Liver (tissue), 9 donors: ENCODE results near the gene ASCC1. TPM values are rescaled to one million over a fixed set of nuclear protein-coding genes. Genes with fewer than 3 reads are reported as not detected.

ENCODE experiments used
- DNase-seq: peaks from one replicate; pipeline ENCODE4 v3.0.0-alpha.2; 2017; ENCODE audit warnings: low spot score
- H3K27ac ChIP-seq, 2 donors: one replicate each; pipeline ENCODE4 v1.7.0; 2013; ENCODE audit warnings: inconsistent platforms in 2 of 2, low read length in 2 of 2, control low read depth in 1 of 2, low read depth in 1 of 2, mild to moderate bottlenecking in 1 of 2
- H3K27me3 ChIP-seq, 4 donors: one replicate each; pipeline versions ENCODE4 v1.6.1 to v1.7.0; 2013; ENCODE audit warnings: low read length in 3 of 4, inconsistent platforms in 1 of 4, mild to moderate bottlenecking in 1 of 4, moderate library complexity in 1 of 4; ENCODE audit not compliant: control insufficient read depth in 4 of 4, insufficient read depth in 4 of 4
- H3K36me3 ChIP-seq, 4 donors: one replicate each; pipeline versions ENCODE4 v1.6.1 to v1.7.0; 2013; ENCODE audit warnings: low read length in 3 of 4, mild to moderate bottlenecking in 3 of 4, low read depth in 1 of 4, moderate library complexity in 1 of 4; ENCODE audit not compliant: control insufficient read depth in 4 of 4, insufficient read depth in 3 of 4
- H3K4me1 ChIP-seq, 4 donors: one replicate each; pipeline versions ENCODE4 v1.6.1 to v1.7.0; 2013; ENCODE audit warnings: low read length in 3 of 4, mild to moderate bottlenecking in 3 of 4, moderate library complexity in 1 of 4; ENCODE audit not compliant: control insufficient read depth in 4 of 4, insufficient read depth in 4 of 4
- H3K4me3 ChIP-seq, 3 donors: one replicate each; pipeline versions ENCODE4 v1.6.1 to v1.7.0; 2013; ENCODE audit warnings: low read length in 3 of 3, control low read depth in 1 of 3, low read depth in 1 of 3, mild to moderate bottlenecking in 1 of 3
- H3K9ac ChIP-seq, 2 donors: one replicate each; pipeline ENCODE4 v1.7.0; 2013; ENCODE audit warnings: low read length in 2 of 2, mild to moderate bottlenecking in 2 of 2, moderate library complexity in 2 of 2, control low read depth in 1 of 2, low read depth in 1 of 2
- H3K9me3 ChIP-seq, 4 donors: one replicate each; pipeline versions ENCODE4 v1.6.1 to v1.7.0; 2013; ENCODE audit warnings: low read length in 3 of 4; ENCODE audit not compliant: control insufficient read depth in 4 of 4
- ATF3 ChIP-seq: IDR thresholded peaks from 2 replicates; pipeline ENCODE4 v1.6.1; 2016; ENCODE audit warnings: antibody characterized with exemption
- CTCF ChIP-seq: fragments of 150-350 bp; IDR thresholded peaks from 2 replicates; pipeline ENCODE4 v1.5.1; 2017; ENCODE audit warnings: improper control_type of control experiment, low read depth, low read length; ENCODE audit not compliant: missing input control
- EGR1 ChIP-seq, 2 donors: IDR thresholded peaks; 2 replicates each; pipeline ENCODE4 v1.6.1; 2016 to 2018; ENCODE audit warnings: antibody characterized with exemption in 2 of 2, low read depth in 2 of 2
- HNF4A ChIP-seq, 2 donors: conservative IDR thresholded peaks; 2 replicates each; pipeline ENCODE4 v1.6.1; 2016; ENCODE audit warnings: antibody characterized with exemption in 2 of 2, mild to moderate bottlenecking in 2 of 2
- HNF4G ChIP-seq: IDR thresholded peaks from 2 replicates; pipeline ENCODE4 v1.6.1; 2016; ENCODE audit warnings: antibody characterized with exemption
- JUND ChIP-seq, 2 donors: IDR thresholded peaks; 2 replicates each; pipeline ENCODE4 v1.6.1; 2016; ENCODE audit warnings: antibody characterized with exemption in 2 of 2
- NR2F2 ChIP-seq: IDR thresholded peaks from 2 replicates; pipeline ENCODE4 v1.6.1; 2016; ENCODE audit warnings: antibody characterized with exemption
- RAD21 ChIP-seq, 2 donors: IDR thresholded peaks; 2 replicates each; pipeline ENCODE4 v1.6.1; 2016; ENCODE audit warnings: antibody characterized with exemption in 2 of 2, mild to moderate bottlenecking in 2 of 2
- REST ChIP-seq: IDR thresholded peaks from 2 replicates; pipeline ENCODE4 v1.6.1; 2016; ENCODE audit warnings: antibody characterized with exemption, mild to moderate bottlenecking
- SP1 ChIP-seq: IDR thresholded peaks from 2 replicates; pipeline ENCODE4 v1.6.1; 2018; ENCODE audit warnings: antibody characterized with exemption, mild to moderate bottlenecking
- TAF1 ChIP-seq: conservative IDR thresholded peaks from 2 replicates; pipeline ENCODE4 v1.6.1; 2016; ENCODE audit warnings: antibody characterized with exemption, mild to moderate bottlenecking
- ZBTB33 ChIP-seq: IDR thresholded peaks from 2 replicates; pipeline ENCODE4 v1.6.1; 2016; ENCODE audit warnings: antibody characterized with exemption
- WGBS: extraction: QIAGEN DNeasy Blood & Tissue Kit; methylation state at CpG from one replicate; pipeline ENCODE4 v1.1.7; 2013; 5-methylcytosine and 5-hydroxymethylcytosine counted together
- polyA plus RNA-seq, 2 donors: library from polyadenylated mRNA; stranded (reverse) in 1 of 2; unstranded in 1 of 2; fragments of 200-250 nt in 1 of 2; fragments of >200 nt in 1 of 2; fragmentation: Nextera tagmentation in 1 of 2; extraction: Ambion mirVana in 1 of 2; gene quantifications; one replicate each; pipeline versions ENCODE4 v1.2.1 to v1.2.3, GENCODE V29; 2013 to 2015
- total RNA-seq, 2 donors: library from RNA; depleted of rRNA; stranded (reverse); fragments of >200 nt; gene quantifications; one replicate each; pipeline ENCODE4 v1.2.3, GENCODE V29; 2014
- TF ChIP-seq, protein P1 (sequence below): IDR thresholded peaks from 2 replicates; pipeline ENCODE4 v1.6.1; 2016; ENCODE audit warnings: antibody characterized with exemption
- donor health status: healthy.
- donor health status: healthy.
- donor health status: healthy.
- donor health status: healthy.
- donor health status: healthy.

ASCC1 gene
- total and polyA plus RNA-seq, 4 donors = 6.9 to 13.9 (median 10.2) TPM

DNA sequence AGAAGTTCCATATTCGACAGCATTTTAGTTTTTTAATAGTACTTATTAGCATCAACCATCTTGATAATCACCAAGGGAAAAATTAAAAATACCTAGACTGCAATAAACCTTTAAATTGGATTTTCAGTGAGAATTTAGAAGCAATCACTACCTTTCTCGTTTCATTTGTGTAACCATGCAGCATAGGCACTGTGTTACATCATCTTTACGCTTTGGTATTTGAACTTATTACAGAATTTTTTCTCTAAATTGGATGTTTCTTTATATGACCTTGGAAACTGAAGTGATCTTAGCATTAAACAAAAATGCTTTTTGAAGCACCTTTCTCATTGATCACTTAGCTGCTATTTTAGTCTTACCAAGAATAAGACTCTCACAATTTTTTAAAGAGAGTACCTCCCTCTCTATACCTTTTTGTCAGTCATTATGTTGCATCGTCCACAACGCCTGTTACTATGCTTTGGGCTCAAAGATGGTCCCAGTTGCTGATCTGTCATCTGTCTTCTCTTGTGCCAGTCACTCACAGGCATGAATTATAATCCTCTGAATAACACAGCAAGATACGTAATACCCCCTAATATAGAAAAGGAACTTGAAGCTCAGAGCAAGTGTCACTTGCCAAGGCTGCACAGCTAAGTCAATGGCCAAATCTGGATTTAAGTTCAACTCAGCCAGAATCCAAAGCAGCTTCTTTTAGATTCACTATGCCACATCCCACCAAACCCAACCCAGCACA lies 19.6 kb upstream of the ASCC1 start:
- no peak overlapping the region for H3K27ac ChIP-seq
- no peaks in the 10 kb centered on the region for H3K9me3 ChIP-seq
- no peak overlapping the region for H3K9ac ChIP-seq
- no peaks in the 10 kb centered on the region for H3K27me3 ChIP-seq
- 89% methylated on average over 6 of the region's 6 CpGs for WGBS
- H3K4me3 ChIP-seq = no peak overlapping the region
- H3K36me3 ChIP-seq = peaks cover 7 to 26% (median 25%) of the 10 kb centered on the region in 4 donors
- H3K4me1 ChIP-seq = no peaks in the 10 kb centered on the region
- no peak for TF ChIP-seq ATF3
- no peak for TF ChIP-seq TAF1
- no peak for TF ChIP-seq RAD21 (IDR thresholded peaks at IDR 0.05)
- TF ChIP-seq HNF4A (conservative IDR thresholded peaks at IDR 0.05) = no peak
- no peak for TF ChIP-seq CTCF
- TF ChIP-seq NR2F2 = no peak
- no peak for TF ChIP-seq JUND (IDR thresholded peaks at IDR 0.05)
- TF ChIP-seq HNF4G = no peak
- no peak for TF ChIP-seq ZBTB33
- TF ChIP-seq SP1 = no peak
- no peak for TF ChIP-seq EGR1 (IDR thresholded peaks at IDR 0.05; ENCODE audit: low read depth in 2 of 2)
- TF ChIP-seq, protein P1, sequence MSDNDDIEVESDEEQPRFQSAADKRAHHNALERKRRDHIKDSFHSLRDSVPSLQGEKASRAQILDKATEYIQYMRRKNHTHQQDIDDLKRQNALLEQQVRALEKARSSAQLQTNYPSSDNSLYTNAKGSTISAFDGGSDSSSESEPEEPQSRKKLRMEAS = no peak
- DNase-seq = no peak

DNA sequence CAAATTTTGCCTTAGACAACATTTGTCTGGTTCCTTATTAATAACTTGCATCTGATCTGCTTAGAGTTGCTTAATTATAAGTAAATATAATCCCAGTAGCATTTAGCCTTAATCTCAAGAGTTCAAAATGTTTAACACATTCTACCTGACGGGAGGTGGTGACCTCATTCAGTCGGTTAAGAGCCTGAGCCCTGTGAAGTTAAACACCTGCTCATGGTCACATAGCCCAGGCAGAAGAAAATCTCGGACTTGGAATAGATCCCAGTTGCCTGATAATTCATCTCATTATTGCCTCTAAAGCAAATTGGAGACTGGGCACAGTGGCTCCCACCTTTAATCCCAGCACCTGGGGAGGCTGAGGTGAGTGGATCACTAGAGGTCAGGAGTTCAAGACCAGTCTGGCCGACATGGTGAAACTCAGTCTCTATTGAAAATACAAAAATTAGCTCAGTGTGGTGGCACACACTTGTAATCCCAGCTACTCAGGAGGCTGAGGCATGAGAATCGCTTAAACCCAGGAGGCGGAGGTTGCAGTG lies 18.6 kb upstream of the ASCC1 start:
- TF ChIP-seq EGR1 (IDR thresholded peaks at IDR 0.05; ENCODE audit: low read depth in 2 of 2) (no peak), SP1 (no peak), REST (no peak), HNF4A (conservative IDR thresholded peaks at IDR 0.05) (no peak), NR2F2 (no peak)
- H3K36me3 ChIP-seq = peaks cover 7 to 30% (median 26%) of the 10 kb centered on the region in 4 donors
- no peak overlapping the region for H3K27ac ChIP-seq
- H3K4me1 ChIP-seq = peaks cover 0 to 6% (median 0%) of the 10 kb centered on the region in 4 donors
- H3K4me3 ChIP-seq = no peak overlapping the region
- DNase-seq = no peak
- H3K9me3 ChIP-seq = no peaks in the 10 kb centered on the region
- no peaks in the 10 kb centered on the region for H3K27me3 ChIP-seq
- 87% methylated on average over 6 of the region's 6 CpGs for WGBS
- no peak overlapping the region for H3K9ac ChIP-seq
